K562 (cell line): ENCODE results near the gene MT1M.

Experiments
- DMBX1 ChIP-seq: fragments of 250-450 bp; sonication (Bioruptor Pico); IDR thresholded peaks from 2 replicates; pipeline ENCODE4 v1.8.0; 2022; ENCODE audit warnings: inconsistent platforms, mild to moderate bottlenecking, moderate library complexity, borderline replicate concordance
- E2F3 ChIP-seq: fragments of 250-450 bp; sonication (Bioruptor Pico); IDR thresholded peaks from 2 replicates; pipeline ENCODE4 v1.4.0; 2020; ENCODE audit warnings: mild to moderate bottlenecking
- EZH2 ChIP-seq: IDR thresholded peaks from 2 replicates; pipeline ENCODE4 v1.6.1; 2012; ENCODE audit warnings: low read depth, mild to moderate bottlenecking, inconsistent platforms, low read length, borderline replicate concordance
- POLR2A ChIP-seq: fragments of 450-650 bp; conservative IDR thresholded peaks from 2 replicates; pipeline ENCODE4 v1.6.1; 2016
- POLR2H ChIP-seq: IDR thresholded peaks from 2 replicates; pipeline ENCODE4 v1.6.1; 2016; ENCODE audit warnings: missing genetic modification characterization, low read depth, mild to moderate bottlenecking, control low read depth, missing compliant biosample characterization, moderate library complexity
- RFX5 ChIP-seq: IDR thresholded peaks from 2 replicates; pipeline ENCODE4 v1.6.1; 2011; ENCODE audit warnings: low read depth, mild to moderate bottlenecking, improper control_type of control experiment, low read length
- TCF7 ChIP-seq: sonication (generic); IDR thresholded peaks from 2 replicates; pipeline ENCODE4 v1.6.1; 2016; ENCODE audit warnings: antibody characterized with exemption, borderline replicate concordance
- THRAP3 ChIP-seq: fragments of 450-650 bp; IDR thresholded peaks from 2 replicates; pipeline ENCODE4 v1.6.1; 2016; ENCODE audit warnings: mild to moderate bottlenecking, inconsistent platforms, borderline replicate concordance
- ZNF274 ChIP-seq: IDR thresholded peaks from 2 replicates; pipeline ENCODE4 v1.6.1; 2011; ENCODE audit warnings: low read depth, mild to moderate bottlenecking, low read length, moderate library complexity, borderline replicate concordance
- ZNF707 ChIP-seq: fragments of 250-450 bp; sonication (Bioruptor Pico); conservative IDR thresholded peaks from 2 replicates; pipeline ENCODE4 v1.8.0; 2022; ENCODE audit warnings: inconsistent platforms, mild to moderate bottlenecking, moderate library complexity
- TF ChIP-seq, protein P1 (sequence below), 2 experiments: IDR thresholded peaks; 2 replicates each; pipeline ENCODE4 v1.6.1; 2012; ENCODE audit warnings: improper control_type of control experiment in 2 of 2, low read depth in 2 of 2, low read length in 2 of 2, borderline replicate concordance in 1 of 2
- TF ChIP-seq, protein P2 (sequence below), 3 experiments: IDR thresholded peaks in 2 of 3; conservative IDR thresholded peaks in 1 of 3; 2 replicates each; pipeline ENCODE4 v1.5.1; 2011 to 2012; ENCODE audit warnings: low read length in 3 of 3, mild to moderate bottlenecking in 3 of 3, control low read depth in 2 of 3, improper control_type of control experiment in 1 of 3, inconsistent platforms in 1 of 3, low read depth in 1 of 3, mixed read lengths in 1 of 3, moderate library complexity in 1 of 3; ENCODE audit not compliant: insufficient read depth in 2 of 3
- TF ChIP-seq, protein P3 (sequence below), 2 experiments: fragments of 450-650 bp in 1 of 2; IDR thresholded peaks; 2 replicates each; pipeline ENCODE4 v1.6.1; 2011 to 2017; ENCODE audit warnings: low read depth in 2 of 2, antibody characterized with exemption in 1 of 2, borderline replicate concordance in 1 of 2, low read length in 1 of 2, mild to moderate bottlenecking in 1 of 2, mixed read lengths in 1 of 2; ENCODE audit not compliant: control insufficient read depth in 1 of 2

DNA sequence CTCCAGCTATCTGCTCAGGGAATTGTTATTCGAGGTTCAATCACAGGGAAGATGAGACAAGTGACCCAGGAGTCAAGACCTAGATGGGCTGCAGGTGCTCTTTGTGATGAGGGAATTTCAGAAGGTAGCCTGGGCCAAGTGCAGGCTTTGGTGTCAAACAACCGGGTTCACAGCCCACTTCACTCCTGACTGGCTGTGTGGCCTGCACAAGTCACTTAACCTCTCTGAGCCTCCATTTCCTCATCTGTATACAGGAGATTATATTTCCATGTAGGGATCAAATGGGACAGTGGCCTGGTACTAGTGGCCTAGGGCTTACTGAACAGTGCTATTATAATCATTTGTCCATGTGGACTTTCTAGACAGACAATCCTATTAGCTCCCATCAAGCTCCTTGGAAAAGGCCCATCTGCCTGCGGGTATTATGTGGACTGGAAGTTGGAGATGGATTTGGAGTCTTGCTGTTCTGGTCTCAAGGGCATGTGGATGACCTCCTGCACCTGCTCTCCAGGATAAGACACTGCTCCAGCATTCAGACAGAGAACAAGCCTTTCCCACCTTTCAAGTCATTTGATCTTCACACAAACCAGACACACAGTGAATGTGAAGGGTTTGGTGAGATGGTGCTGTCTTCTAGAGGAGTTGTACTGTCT, 46.7 kb downstream of the MT1M start:
- TF ChIP-seq, protein P1, sequence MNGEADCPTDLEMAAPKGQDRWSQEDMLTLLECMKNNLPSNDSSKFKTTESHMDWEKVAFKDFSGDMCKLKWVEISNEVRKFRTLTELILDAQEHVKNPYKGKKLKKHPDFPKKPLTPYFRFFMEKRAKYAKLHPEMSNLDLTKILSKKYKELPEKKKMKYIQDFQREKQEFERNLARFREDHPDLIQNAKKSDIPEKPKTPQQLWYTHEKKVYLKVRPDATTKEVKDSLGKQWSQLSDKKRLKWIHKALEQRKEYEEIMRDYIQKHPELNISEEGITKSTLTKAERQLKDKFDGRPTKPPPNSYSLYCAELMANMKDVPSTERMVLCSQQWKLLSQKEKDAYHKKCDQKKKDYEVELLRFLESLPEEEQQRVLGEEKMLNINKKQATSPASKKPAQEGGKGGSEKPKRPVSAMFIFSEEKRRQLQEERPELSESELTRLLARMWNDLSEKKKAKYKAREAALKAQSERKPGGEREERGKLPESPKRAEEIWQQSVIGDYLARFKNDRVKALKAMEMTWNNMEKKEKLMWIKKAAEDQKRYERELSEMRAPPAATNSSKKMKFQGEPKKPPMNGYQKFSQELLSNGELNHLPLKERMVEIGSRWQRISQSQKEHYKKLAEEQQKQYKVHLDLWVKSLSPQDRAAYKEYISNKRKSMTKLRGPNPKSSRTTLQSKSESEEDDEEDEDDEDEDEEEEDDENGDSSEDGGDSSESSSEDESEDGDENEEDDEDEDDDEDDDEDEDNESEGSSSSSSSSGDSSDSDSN (IDR thresholded peaks at IDR 0.05; ENCODE audit: borderline replicate concordance in 1 of 2, low read depth in 2 of 2, low read length in 2 of 2), result no peak
- TF ChIP-seq POLR2H, result no peak
- no peak for TF ChIP-seq ZNF274
- no peak for TF ChIP-seq POLR2A
- TF ChIP-seq, protein P2, sequence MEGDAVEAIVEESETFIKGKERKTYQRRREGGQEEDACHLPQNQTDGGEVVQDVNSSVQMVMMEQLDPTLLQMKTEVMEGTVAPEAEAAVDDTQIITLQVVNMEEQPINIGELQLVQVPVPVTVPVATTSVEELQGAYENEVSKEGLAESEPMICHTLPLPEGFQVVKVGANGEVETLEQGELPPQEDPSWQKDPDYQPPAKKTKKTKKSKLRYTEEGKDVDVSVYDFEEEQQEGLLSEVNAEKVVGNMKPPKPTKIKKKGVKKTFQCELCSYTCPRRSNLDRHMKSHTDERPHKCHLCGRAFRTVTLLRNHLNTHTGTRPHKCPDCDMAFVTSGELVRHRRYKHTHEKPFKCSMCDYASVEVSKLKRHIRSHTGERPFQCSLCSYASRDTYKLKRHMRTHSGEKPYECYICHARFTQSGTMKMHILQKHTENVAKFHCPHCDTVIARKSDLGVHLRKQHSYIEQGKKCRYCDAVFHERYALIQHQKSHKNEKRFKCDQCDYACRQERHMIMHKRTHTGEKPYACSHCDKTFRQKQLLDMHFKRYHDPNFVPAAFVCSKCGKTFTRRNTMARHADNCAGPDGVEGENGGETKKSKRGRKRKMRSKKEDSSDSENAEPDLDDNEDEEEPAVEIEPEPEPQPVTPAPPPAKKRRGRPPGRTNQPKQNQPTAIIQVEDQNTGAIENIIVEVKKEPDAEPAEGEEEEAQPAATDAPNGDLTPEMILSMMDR (IDR thresholded peaks at IDR 0.05 in 2 of 3, conservative IDR thresholded peaks at IDR 0.05 in 1 of 3; ENCODE audit: insufficient read depth in 2 of 3, low read depth in 1 of 3, low read length in 3 of 3), result no peak
- TF ChIP-seq EZH2, result no peak
- no peak for TF ChIP-seq RFX5
- no peak for TF ChIP-seq THRAP3
- no peak for TF ChIP-seq DMBX1 (CRISPR knock-in tag)
- no peak for TF ChIP-seq E2F3
- no peak for TF ChIP-seq ZNF707
- no peak for TF ChIP-seq TCF7
- TF ChIP-seq, protein P3, sequence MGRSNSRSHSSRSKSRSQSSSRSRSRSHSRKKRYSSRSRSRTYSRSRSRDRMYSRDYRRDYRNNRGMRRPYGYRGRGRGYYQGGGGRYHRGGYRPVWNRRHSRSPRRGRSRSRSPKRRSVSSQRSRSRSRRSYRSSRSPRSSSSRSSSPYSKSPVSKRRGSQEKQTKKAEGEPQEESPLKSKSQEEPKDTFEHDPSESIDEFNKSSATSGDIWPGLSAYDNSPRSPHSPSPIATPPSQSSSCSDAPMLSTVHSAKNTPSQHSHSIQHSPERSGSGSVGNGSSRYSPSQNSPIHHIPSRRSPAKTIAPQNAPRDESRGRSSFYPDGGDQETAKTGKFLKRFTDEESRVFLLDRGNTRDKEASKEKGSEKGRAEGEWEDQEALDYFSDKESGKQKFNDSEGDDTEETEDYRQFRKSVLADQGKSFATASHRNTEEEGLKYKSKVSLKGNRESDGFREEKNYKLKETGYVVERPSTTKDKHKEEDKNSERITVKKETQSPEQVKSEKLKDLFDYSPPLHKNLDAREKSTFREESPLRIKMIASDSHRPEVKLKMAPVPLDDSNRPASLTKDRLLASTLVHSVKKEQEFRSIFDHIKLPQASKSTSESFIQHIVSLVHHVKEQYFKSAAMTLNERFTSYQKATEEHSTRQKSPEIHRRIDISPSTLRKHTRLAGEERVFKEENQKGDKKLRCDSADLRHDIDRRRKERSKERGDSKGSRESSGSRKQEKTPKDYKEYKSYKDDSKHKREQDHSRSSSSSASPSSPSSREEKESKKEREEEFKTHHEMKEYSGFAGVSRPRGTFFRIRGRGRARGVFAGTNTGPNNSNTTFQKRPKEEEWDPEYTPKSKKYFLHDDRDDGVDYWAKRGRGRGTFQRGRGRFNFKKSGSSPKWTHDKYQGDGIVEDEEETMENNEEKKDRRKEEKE (IDR thresholded peaks at IDR 0.05; ENCODE audit: borderline replicate concordance in 1 of 2, control insufficient read depth in 1 of 2, low read depth in 2 of 2, low read length in 1 of 2), result no peak
